Sigmoid colon (tissue), 7 donors: ENCODE measurements around the gene ATP5F1E. TPM values are rescaled to one million over a fixed set of nuclear protein-coding genes. Genes with fewer than 3 reads are reported as not detected.

Source experiments
- DNase-seq: peaks from one replicate; pipeline ENCODE4 v3.0.0-alpha.2; 2019
- H3K27ac ChIP-seq, 4 donors: fragments of 200-600 bp; sonication (generic); one replicate each; pipeline ENCODE4 v1.5.1; 2016 to 2019; ENCODE audit warnings: mild to moderate bottlenecking in 1 of 4
- H3K27me3 ChIP-seq, 3 donors: fragments of 200-600 bp; sonication (generic); one replicate each; pipeline ENCODE4 v1.5.1; 2019; ENCODE audit warnings: mild to moderate bottlenecking in 1 of 3
- H3K36me3 ChIP-seq, 4 donors: fragments of 200-600 bp; sonication (generic); one replicate each; pipeline ENCODE4 v1.5.1; 2016 to 2019
- H3K4me1 ChIP-seq, 4 donors: fragments of 200-600 bp; sonication (generic); one replicate each; pipeline ENCODE4 v1.5.1; 2017 to 2019
- H3K4me3 ChIP-seq, 4 donors: fragments of 200-600 bp; sonication (generic); one replicate each; pipeline ENCODE4 v1.5.1; 2017 to 2019; ENCODE audit warnings: mild to moderate bottlenecking in 2 of 4, moderate library complexity in 1 of 4
- H3K9me3 ChIP-seq, 4 donors: fragments of 200-600 bp in 3 of 4; sonication (generic) in 3 of 4; one replicate each; pipeline versions ENCODE4 v1.5.1 to v1.6.1; 2013 to 2019
- EP300 ChIP-seq, 4 donors: sonication (generic); formaldehyde crosslinking; IDR thresholded peaks; one replicate each; pipeline ENCODE4 v1.6.1; 2017; ENCODE audit warnings: antibody characterized with exemption in 4 of 4
- POLR2A ChIP-seq, 2 donors: fragments of 450-650 bp; IDR thresholded peaks; one replicate each; pipeline ENCODE4 v1.6.1; 2016; ENCODE audit warnings: antibody characterized with exemption in 2 of 2, mild to moderate bottlenecking in 2 of 2, moderate library complexity in 2 of 2
- POLR2AphosphoS5 ChIP-seq, 4 donors: sonication (generic); formaldehyde crosslinking; IDR thresholded peaks; one replicate each; pipeline ENCODE4 v1.6.1; 2017; ENCODE audit warnings: antibody characterized with exemption in 4 of 4
- WGBS, 2 donors: extraction: QIAGEN DNeasy Blood & Tissue Kit; methylation state at CpG; one replicate each; pipeline ENCODE4 v1.1.7; 2013; 5-methylcytosine and 5-hydroxymethylcytosine counted together
- intact Hi-C: fragments of 100-400 bp; cut with DNase I; formaldehyde crosslinking; loops from one replicate; pipeline ENCODE4 v1.15.1; 2023
- polyA plus RNA-seq, 3 donors: library from polyadenylated mRNA; stranded (reverse); fragments of 200-250 nt; gene quantifications; one replicate each; pipeline ENCODE4 v1.2.3, GENCODE V29; 2013
- total RNA-seq, 4 donors: library from RNA; depleted of rRNA; stranded (reverse); fragments of >200 nt; gene quantifications; one replicate each; pipeline ENCODE4 v1.1.0, GENCODE V29; 2016
- TF ChIP-seq, protein P1 (sequence below), 4 experiments: fragments of 450-650 bp in 3 of 4; fragments of 200-600 bp in 1 of 4; IDR thresholded peaks; one replicate each; pipeline ENCODE4 v1.5.1; 2016 to 2019; ENCODE audit warnings: antibody characterized with exemption in 4 of 4, mild to moderate bottlenecking in 3 of 4, moderate library complexity in 2 of 4
- donor health status: healthy with polysubstance abuse.
- donor health status: Bipolar disorder and iron deficiency.
- donor health status: healthy.

ATP5F1E gene
- total and polyA plus RNA-seq, 7 donors = 28.5 to 110 (median 57.4) TPM

- H3K36me3 ChIP-seq = no peaks in the 10 kb centered on the region
- no peaks in the 10 kb centered on the region for H3K4me1 ChIP-seq
- DNase-seq = no peak
- 83 to 89% methylated on average over 6 of the region's 6 CpGs for WGBS, 2 donors
- no peak overlapping the region for H3K27ac ChIP-seq
- H3K27me3 ChIP-seq = peaks cover 0 to 10% (median 0%) of the 10 kb centered on the region in 3 donors
- intact Hi-C loops = no loop called here
- no peak overlapping the region for H3K4me3 ChIP-seq
- H3K9me3 ChIP-seq = no peaks in the 10 kb centered on the region
- TF ChIP-seq POLR2AphosphoS5 (IDR thresholded peaks at IDR 0.05) (no peak), EP300 (IDR thresholded peaks at IDR 0.05) (no peak), POLR2A (IDR thresholded peaks at IDR 0.05) (no peak)
- TF ChIP-seq, protein P1, sequence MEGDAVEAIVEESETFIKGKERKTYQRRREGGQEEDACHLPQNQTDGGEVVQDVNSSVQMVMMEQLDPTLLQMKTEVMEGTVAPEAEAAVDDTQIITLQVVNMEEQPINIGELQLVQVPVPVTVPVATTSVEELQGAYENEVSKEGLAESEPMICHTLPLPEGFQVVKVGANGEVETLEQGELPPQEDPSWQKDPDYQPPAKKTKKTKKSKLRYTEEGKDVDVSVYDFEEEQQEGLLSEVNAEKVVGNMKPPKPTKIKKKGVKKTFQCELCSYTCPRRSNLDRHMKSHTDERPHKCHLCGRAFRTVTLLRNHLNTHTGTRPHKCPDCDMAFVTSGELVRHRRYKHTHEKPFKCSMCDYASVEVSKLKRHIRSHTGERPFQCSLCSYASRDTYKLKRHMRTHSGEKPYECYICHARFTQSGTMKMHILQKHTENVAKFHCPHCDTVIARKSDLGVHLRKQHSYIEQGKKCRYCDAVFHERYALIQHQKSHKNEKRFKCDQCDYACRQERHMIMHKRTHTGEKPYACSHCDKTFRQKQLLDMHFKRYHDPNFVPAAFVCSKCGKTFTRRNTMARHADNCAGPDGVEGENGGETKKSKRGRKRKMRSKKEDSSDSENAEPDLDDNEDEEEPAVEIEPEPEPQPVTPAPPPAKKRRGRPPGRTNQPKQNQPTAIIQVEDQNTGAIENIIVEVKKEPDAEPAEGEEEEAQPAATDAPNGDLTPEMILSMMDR (IDR thresholded peaks at IDR 0.05) = no peak
Observed at GRCh38 chr20:59051666-59052185, 19.6 kb upstream of the ATP5F1E start.

DNA sequence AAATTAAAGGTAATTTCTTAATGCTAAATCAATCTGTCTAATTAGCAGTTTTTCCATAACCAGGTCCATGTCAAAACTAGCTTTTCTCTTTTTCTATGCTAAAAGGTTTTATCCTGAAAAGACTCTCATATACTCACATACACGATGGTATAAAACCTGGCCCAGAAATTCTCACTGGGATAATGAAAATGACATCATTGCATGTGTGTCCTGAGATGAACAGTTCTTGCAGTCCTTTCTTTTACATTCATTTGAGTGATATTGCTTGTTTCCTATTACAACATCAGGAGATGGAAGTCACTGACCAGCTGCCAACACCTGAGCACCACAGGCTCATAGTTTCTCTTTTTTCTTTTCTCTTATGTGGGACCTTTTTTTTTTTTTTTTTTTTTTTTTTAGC is 18.3 kb upstream of the ATP5F1E start:
- Histone ChIP-seq H3K4me1 (no peaks in the 10 kb centered on the region), H3K4me3 (no peak overlapping the region), H3K9me3 (no peaks in the 10 kb centered on the region), H3K36me3 (no peaks in the 10 kb centered on the region), H3K27me3 (peaks cover 0 to 10% (median 0%) of the 10 kb centered on the region in 3 donors), H3K27ac (no peak overlapping the region)
- TF ChIP-seq EP300 (IDR thresholded peaks at IDR 0.05) (no peak), POLR2A (IDR thresholded peaks at IDR 0.05) (no peak), POLR2AphosphoS5 (IDR thresholded peaks at IDR 0.05) (no peak)
- TF ChIP-seq, protein P1 (IDR thresholded peaks at IDR 0.05) = no peak
- 75 to 86% methylated on average over 1 of the region's 1 CpG for WGBS, 2 donors
- DNase-seq = no peak
- intact Hi-C loops = no loop called here

- Histone ChIP-seq H3K27ac (no peak overlapping the region), H3K36me3 (no peaks in the 10 kb centered on the region), H3K27me3 (peaks cover 0 to 10% (median 0%) of the 10 kb centered on the region in 3 donors), H3K4me1 (no peaks in the 10 kb centered on the region), H3K4me3 (no peak overlapping the region), H3K9me3 (no peaks in the 10 kb centered on the region)
- DNase-seq = no peak
- WGBS, 2 donors = 89 to 91% methylated on average over 2 of the region's 2 CpGs
- TF ChIP-seq, protein P1 (IDR thresholded peaks at IDR 0.05) = no peak
- no peak for TF ChIP-seq POLR2AphosphoS5 (IDR thresholded peaks at IDR 0.05)
- TF ChIP-seq POLR2A (IDR thresholded peaks at IDR 0.05) = no peak
- TF ChIP-seq EP300 (IDR thresholded peaks at IDR 0.05) = no peak
- intact Hi-C loops = loop anchor here (10.0 kb wide), 1 partner anchor 734 kb away; no protein-coding TSS in a partner anchor
Observed at GRCh38 chr20:59048681-59049030, 16.5 kb upstream of the ATP5F1E start.

DNA sequence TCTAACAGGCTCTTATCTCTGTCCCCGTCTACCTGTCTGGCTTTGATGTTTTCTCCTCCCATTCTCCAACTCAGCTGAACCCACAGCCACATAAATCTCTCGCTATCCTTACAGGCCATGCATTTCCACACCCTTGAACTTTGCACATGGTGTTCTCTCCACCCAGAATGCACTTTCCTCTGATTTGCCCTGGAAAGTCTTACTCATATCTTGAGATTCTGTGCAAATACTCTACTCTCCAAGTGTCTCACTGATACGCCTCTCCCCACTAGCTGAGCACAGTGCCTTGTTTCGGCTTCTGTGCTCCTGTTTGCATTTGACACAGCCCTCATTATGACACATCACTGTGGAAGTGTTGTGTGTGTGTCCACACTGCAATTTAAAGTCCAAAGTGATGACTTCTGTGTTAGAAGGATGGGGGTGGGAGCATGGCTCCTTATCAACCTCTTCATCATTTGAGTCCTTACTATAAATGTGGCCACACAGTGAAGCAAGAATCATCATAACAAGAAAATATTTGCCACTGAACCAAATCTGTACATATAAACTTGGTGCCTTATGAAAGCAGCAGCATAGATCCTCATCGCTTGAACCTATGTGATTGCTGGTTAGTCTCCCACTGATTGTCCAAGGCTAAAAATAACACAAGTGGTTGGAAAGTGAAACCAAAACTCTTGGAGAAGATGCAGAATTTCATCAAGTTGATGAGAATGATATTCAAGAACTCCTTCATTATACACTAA is 16.0 kb upstream of the ATP5F1E start:
- Histone ChIP-seq H3K27ac (no peak overlapping the region), H3K4me1 (peaks cover 0 to 4% (median 3%) of the 10 kb centered on the region in 4 donors), H3K27me3 (peaks cover 0 to 10% (median 0%) of the 10 kb centered on the region in 3 donors), H3K9me3 (no peaks in the 10 kb centered on the region), H3K4me3 (no peak overlapping the region), H3K36me3 (no peaks in the 10 kb centered on the region)
- no peak for TF ChIP-seq POLR2AphosphoS5 (IDR thresholded peaks at IDR 0.05)
- TF ChIP-seq, protein P1 (IDR thresholded peaks at IDR 0.05) = no peak
- TF ChIP-seq POLR2A (IDR thresholded peaks at IDR 0.05) = no peak
- no peak for TF ChIP-seq EP300 (IDR thresholded peaks at IDR 0.05)
- no peak for DNase-seq
- intact Hi-C loops = loop anchor here (10.0 kb wide), 1 partner anchor 733 kb away; no protein-coding TSS in a partner anchor
- WGBS, 2 donors = 11 to 58% methylated on average over 5 of the region's 5 CpGs
